Tibial artery (tissue), 4 donors: ENCODE data around the gene RANBP10.

ENCODE experiments used
- DNase-seq, 2 donors: peaks; one replicate each; pipeline ENCODE4 v3.0.0-alpha.2; 2019
- H3K27ac ChIP-seq, 2 donors: fragments of 200-600 bp; sonication (generic) in 1 of 2; 1 replicate in 1 of 2; 2 replicates in 1 of 2; pipeline ENCODE4 v1.5.1; 2018 to 2019; ENCODE audit warnings: mild to moderate bottlenecking in 1 of 2
- H3K27me3 ChIP-seq, 2 donors: fragments of 200-600 bp; sonication (generic) in 1 of 2; one replicate each; pipeline versions ENCODE4 v1.5.1 to v1.6.0; 2016 to 2019
- H3K36me3 ChIP-seq, 3 donors: fragments of 200-600 bp; sonication (generic) in 2 of 3; one replicate each; pipeline ENCODE4 v1.5.1; 2016 to 2019; ENCODE audit warnings: mild to moderate bottlenecking in 2 of 3
- H3K4me1 ChIP-seq, 4 donors: fragments of 200-600 bp; sonication (generic) in 2 of 4; 1 replicate in 3 of 4; 2 replicates in 1 of 4; pipeline ENCODE4 v1.5.1; 2016 to 2019
- H3K4me3 ChIP-seq, 2 donors: fragments of 200-600 bp; sonication (generic) in 1 of 2; 1 replicate in 1 of 2; 2 replicates in 1 of 2; pipeline ENCODE4 v1.5.1; 2018 to 2019; ENCODE audit warnings: mild to moderate bottlenecking in 2 of 2
- H3K9me3 ChIP-seq, 3 donors: fragments of 200-600 bp; sonication (generic) in 1 of 3; one replicate each; pipeline ENCODE4 v1.5.1; 2016 to 2019
- intact Hi-C: fragments of 100-400 bp; cut with DNase I; formaldehyde crosslinking; loops from one replicate; pipeline ENCODE4 v1.15.0; 2023; ENCODE audit warnings: low total_unique reads
- TF ChIP-seq, protein P1 (sequence below), 2 experiments: fragments of 200-600 bp in 1 of 2; fragments of 450-650 bp in 1 of 2; IDR thresholded peaks; one replicate each; pipeline ENCODE4 v1.5.1; 2017 to 2019; ENCODE audit warnings: antibody characterized with exemption in 2 of 2, mild to moderate bottlenecking in 1 of 2, moderate library complexity in 1 of 2

Gene RANBP10

DNA sequence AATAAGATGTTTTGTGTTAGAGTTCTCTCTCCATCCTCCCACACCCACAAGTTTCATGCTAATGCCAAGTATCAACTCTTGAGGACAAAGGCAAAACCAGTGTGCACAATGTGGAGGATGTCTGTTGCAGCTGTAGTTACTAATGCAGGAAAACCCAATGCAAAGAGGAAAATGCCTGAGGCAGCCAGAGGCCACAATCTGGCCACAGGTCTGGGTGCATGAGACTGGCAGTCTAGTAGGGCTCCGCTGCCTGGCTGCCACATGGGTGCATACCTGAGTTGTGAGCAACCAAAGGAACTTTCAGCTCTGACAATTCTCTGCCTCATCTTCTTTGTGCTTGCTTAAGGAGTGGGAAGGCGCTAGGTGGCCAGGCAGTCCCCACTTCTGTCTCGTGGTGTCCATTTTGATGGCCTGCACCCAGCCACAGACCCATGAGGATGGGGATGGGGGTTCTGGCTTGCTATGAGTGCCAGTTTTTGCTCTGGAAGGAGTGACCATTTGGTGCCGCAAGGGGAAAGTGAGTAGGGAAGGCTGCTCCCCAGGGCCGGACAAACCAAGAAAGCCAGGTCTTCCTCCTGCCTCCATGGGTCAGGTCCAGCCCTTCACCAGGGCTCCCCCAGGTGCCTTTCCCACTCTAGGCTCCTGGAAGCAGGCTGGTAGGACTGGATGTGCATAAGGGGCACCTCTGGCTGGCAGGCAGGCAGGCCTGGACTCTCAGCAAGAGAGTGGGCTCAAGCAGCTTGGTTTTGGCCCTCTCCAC, 83.0 kb downstream of the RANBP10 start:
- H3K27me3 ChIP-seq: no peaks in the 10 kb centered on the region
- no peak overlapping the region for H3K27ac ChIP-seq
- peaks cover 14 to 55% (median 45%) of the 10 kb centered on the region in 3 donors for H3K36me3 ChIP-seq
- H3K4me3 ChIP-seq: no peak overlapping the region
- no peaks in the 10 kb centered on the region for H3K9me3 ChIP-seq
- DNase-seq: peak in 1 of 2 donors; percentile 57
- H3K4me1 ChIP-seq: peaks cover 0 to 13% (median 11%) of the 10 kb centered on the region in 4 donors
- TF ChIP-seq, protein P1, sequence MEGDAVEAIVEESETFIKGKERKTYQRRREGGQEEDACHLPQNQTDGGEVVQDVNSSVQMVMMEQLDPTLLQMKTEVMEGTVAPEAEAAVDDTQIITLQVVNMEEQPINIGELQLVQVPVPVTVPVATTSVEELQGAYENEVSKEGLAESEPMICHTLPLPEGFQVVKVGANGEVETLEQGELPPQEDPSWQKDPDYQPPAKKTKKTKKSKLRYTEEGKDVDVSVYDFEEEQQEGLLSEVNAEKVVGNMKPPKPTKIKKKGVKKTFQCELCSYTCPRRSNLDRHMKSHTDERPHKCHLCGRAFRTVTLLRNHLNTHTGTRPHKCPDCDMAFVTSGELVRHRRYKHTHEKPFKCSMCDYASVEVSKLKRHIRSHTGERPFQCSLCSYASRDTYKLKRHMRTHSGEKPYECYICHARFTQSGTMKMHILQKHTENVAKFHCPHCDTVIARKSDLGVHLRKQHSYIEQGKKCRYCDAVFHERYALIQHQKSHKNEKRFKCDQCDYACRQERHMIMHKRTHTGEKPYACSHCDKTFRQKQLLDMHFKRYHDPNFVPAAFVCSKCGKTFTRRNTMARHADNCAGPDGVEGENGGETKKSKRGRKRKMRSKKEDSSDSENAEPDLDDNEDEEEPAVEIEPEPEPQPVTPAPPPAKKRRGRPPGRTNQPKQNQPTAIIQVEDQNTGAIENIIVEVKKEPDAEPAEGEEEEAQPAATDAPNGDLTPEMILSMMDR (IDR thresholded peaks at IDR 0.05): no peak
- intact Hi-C loops: loop anchor here (5.0 kb wide), 1 partner anchor 51 kb away; no protein-coding TSS in a partner anchor

DNA sequence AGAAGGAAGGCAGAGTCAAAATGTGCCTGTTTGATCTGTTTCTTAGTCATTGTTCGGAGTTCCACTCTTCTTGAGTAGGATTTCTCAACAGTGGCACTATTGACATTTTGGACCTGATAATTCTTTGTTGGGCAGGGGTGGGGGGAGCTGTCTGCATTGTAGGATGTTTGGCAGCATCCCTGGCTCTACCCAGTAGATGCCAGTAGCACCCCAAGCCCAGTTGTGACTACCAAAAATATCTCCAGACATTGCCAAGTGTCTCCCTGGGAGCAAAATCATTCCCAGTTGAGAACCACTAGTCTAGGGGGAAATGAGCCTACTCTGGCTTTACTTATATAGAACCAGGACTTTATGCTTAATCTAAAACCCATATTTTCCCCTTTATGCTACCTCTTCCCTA, 86.1 kb downstream of the RANBP10 start:
- Histone ChIP-seq H3K27ac (peak overlapping the region; percentile 87 to 90), H3K4me1 (peaks cover 0 to 22% (median 17%) of the 10 kb centered on the region in 4 donors), H3K4me3 (peak overlapping the region in 1 of 2 donors; percentile 89), H3K36me3 (peaks cover 0 to 25% (median 19%) of the 10 kb centered on the region in 3 donors), H3K9me3 (no peaks in the 10 kb centered on the region), H3K27me3 (no peaks in the 10 kb centered on the region)
- intact Hi-C loops: loop anchor here (5.0 kb wide), 1 partner anchor 48 kb away; no protein-coding TSS in a partner anchor
- TF ChIP-seq, protein P1 (IDR thresholded peaks at IDR 0.05): no peak
- no peak for DNase-seq

DNA sequence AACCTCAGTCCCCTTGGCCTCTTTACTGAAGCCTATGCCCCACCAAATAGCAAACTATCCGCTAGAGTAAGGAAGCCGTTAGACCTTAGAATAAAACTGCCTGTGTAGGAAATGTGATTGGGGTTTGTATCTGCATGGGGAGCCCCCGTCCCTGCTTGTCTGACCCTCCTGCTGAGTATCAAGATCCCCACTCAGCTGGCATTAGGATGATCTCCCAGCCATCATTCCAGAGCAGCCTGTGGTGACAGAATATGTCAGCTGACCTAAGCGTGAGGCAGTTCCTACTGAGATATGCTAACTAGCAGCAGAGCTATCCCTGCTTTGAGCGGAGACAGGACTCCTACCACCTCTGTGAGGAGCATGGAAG, 86.6 kb downstream of the RANBP10 start:
- H3K9me3 ChIP-seq: no peaks in the 10 kb centered on the region
- H3K4me1 ChIP-seq: peaks cover 0 to 22% (median 17%) of the 10 kb centered on the region in 4 donors
- peak overlapping the region; percentile 87 to 90 for H3K27ac ChIP-seq
- no peaks in the 10 kb centered on the region for H3K27me3 ChIP-seq
- TF ChIP-seq, protein P1 (IDR thresholded peaks at IDR 0.05): no peak
- peaks cover 0 to 20% (median 14%) of the 10 kb centered on the region in 3 donors for H3K36me3 ChIP-seq
- H3K4me3 ChIP-seq: peak overlapping the region; percentile 79 to 89
- peak in 1 of 2 donors; percentile 47 for DNase-seq
- intact Hi-C loops: loop anchor here (5.0 kb wide), 1 partner anchor 47 kb away; no protein-coding TSS in a partner anchor

DNA sequence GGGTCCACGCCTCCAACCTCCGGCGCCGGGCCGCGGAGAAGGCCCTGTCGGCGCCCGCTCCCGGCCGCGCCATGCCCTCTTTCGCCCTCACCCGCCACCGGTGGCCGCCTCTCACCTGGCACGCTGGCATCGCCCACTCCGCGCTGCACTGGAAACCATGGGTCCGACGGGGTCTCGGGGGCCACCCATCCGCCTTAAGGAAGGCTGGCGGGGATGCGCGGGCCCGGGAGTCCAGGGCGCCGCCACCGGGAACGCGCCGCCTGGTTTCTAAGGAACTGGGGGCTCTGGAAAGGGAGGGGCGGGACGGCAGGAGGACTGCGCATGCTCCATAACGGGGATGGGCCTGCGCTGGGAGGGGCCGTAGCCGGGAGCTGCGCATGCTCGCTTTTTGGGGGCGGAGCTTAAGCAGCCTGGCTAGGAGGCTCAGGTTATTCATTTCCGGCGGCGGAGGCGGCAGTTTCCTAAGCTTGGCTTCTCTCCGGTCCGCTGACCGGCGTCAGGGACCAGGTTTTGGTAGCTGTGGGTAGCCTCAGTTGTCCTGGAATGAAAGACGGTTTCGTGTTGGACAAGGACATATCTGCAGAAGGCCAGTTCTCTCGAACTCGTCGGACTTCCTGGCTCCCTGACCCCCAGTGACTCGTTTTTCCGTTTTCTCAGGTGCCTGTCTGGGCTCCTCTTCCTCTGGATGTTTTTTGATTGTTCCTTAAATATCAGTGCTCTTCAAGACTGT, 87.1 kb downstream of the RANBP10 start, which contains the start of gene GFOD2:
GFOD2 (minus strand) TSS at position 269 of the 730 bp plus-strand sequence. CDS start 33,601 bp downstream, outside the sequence.
- DNase-seq: peak; percentile 95 to 98
- Histone ChIP-seq H3K4me3 (peak within 1 kb of the TSS; percentile 79 to 89), H3K9me3 (no peaks in the 10 kb centered on the region), H3K36me3 (peaks cover 0 to 14% (median 9%) of the 10 kb centered on the region in 3 donors), H3K27me3 (no peaks in the 10 kb centered on the region), H3K4me1 (peaks cover 0 to 22% (median 17%) of the 10 kb centered on the region in 4 donors), H3K27ac (peak within 1 kb of the TSS; percentile 87 to 90)
- intact Hi-C loops: no loop called here
- TF ChIP-seq, protein P1 (IDR thresholded peaks at IDR 0.05): peak in 1 of 2 experiments; percentile 8

DNA sequence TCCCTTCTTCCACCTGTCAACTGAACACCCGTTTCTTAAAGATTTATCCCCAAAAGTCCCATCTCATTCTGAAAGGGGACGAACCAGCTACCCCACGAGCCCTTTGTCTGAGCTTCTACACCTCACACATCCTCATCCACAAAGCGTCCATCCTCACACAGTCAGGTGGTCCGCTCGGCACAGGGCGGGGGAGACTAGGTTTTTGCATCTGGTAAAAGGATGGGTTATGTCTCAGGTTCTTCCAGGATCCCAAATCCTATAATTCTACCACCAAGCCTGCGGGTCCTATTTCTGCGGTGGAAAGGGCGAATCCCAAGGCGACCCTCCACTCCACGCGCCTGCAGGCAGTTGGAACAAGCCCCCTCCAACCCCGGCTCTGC, 87.7 kb downstream of the RANBP10 start:
- intact Hi-C loops: no loop called here
- H3K27ac ChIP-seq: peak overlapping the region; percentile 87 to 90
- TF ChIP-seq, protein P1 (IDR thresholded peaks at IDR 0.05): no peak
- H3K27me3 ChIP-seq: no peaks in the 10 kb centered on the region
- peaks cover 0 to 9% (median 6%) of the 10 kb centered on the region in 3 donors for H3K36me3 ChIP-seq
- DNase-seq: no peak
- H3K4me1 ChIP-seq: peaks cover 0 to 22% (median 17%) of the 10 kb centered on the region in 4 donors
- H3K4me3 ChIP-seq: peak overlapping the region; percentile 79 to 89
- no peaks in the 10 kb centered on the region for H3K9me3 ChIP-seq
